HepG2 (cell line): ENCODE measurements around the gene ARAP1. TPM values are rescaled to one million over a fixed set of nuclear protein-coding genes. Genes with fewer than 3 reads are reported as not detected.

Experiments
- ATAC-seq: fragments of 200-7000 bp; cut with Tn5 transposase; 3 replicates; pipeline ENCODE4 v1.9.1; 2020; ENCODE audit warnings: mild to moderate bottlenecking, moderate library complexity
- BruUV-seq: library from RNA; stranded (reverse); fragments of 400-500 nt; replicated peaks from 2 replicates; lab custom pipeline; 2021; lab: Mats Ljungman, UMichigan
- CTCF ChIA-PET: fragments of 300-600 bp; formaldehyde crosslinking; extraction: SDS; loops from one replicate; lab custom pipeline; 2021; ENCODE audit warnings: low total read pairs, inconsistent platforms, low intra/inter-chr PET ratio; lab: Yijun Ruan, JAX
- POLR2A ChIA-PET: fragments of 350-600 bp; sonication (Branson Sonifier 250); formaldehyde crosslinking; loops from one replicate; lab custom pipeline; 2020; ENCODE audit warnings: antibody characterized with exemption, inconsistent platforms; lab: Yijun Ruan, JAX
- DNase-seq: peaks from one replicate; pipeline ENCODE4 v3.0.0-alpha.2; 2015; ENCODE audit warnings: low spot score
- FAIRE-seq: peaks from 3 replicates; lab custom pipeline; 2011; peaks lifted over from hg19 to GRCh38; lab: Jason Lieb, UNC
- H2AFZ ChIP-seq: one replicate; pipeline ENCODE4 v1.6.1; 2011; ENCODE audit warnings: low read length, inconsistent platforms
- H3K27ac ChIP-seq: fragments of 300-600 bp; 3 replicates; pipeline ENCODE4 v1.8.0; 2011; ENCODE audit warnings: mixed run types, mild to moderate bottlenecking, mixed read lengths, low read length, inconsistent platforms; ENCODE audit not compliant: insufficient read depth; ENCODE audit errors: extremely low read length
- H3K27me3 ChIP-seq, 2 experiments: fragments of 200-600 bp in 1 of 2; 2 replicates in 1 of 2; 3 replicates in 1 of 2; pipeline versions ENCODE4 v1.6.0 to v1.8.0; 2011; ENCODE audit warnings: low read length in 2 of 2, mild to moderate bottlenecking in 2 of 2, moderate library complexity in 2 of 2, inconsistent platforms in 1 of 2; ENCODE audit not compliant: insufficient read depth in 2 of 2, control insufficient read depth in 1 of 2
- H3K36me3 ChIP-seq, 2 experiments: fragments of 200-600 bp in 1 of 2; replicated peaks in 1 of 2; 2 replicates in 1 of 2; 3 replicates in 1 of 2; pipeline versions ENCODE4 v1.5.1 to v1.8.0; 2011; ENCODE audit warnings: low read length in 2 of 2, inconsistent platforms in 1 of 2; ENCODE audit not compliant: insufficient read depth in 2 of 2, control insufficient read depth in 1 of 2
- H3K4me1 ChIP-seq: 2 replicates; pipeline ENCODE4 v1.5.1; 2012; ENCODE audit warnings: low read length, inconsistent platforms; ENCODE audit not compliant: insufficient read depth
- H3K4me2 ChIP-seq: 2 replicates; pipeline ENCODE4 v1.6.0; 2011; ENCODE audit warnings: low read depth, low read length, inconsistent platforms
- H3K4me3 ChIP-seq, 3 experiments: fragments of 200-600 bp in 1 of 3; sonication (generic), shearing (Covaris generic) in 1 of 3; replicated peaks in 1 of 3; 2 replicates each; pipeline ENCODE4 v1.5.1; 2011 to 2016; ENCODE audit warnings: low read length in 3 of 3, inconsistent platforms in 2 of 3, low read depth in 2 of 3, mild to moderate bottlenecking in 2 of 3, control low read depth in 1 of 3, mixed read lengths in 1 of 3; ENCODE audit not compliant: insufficient read depth in 1 of 3
- H3K79me2 ChIP-seq: one replicate; pipeline ENCODE4 v1.6.1; 2011; ENCODE audit warnings: low read length, inconsistent platforms; ENCODE audit not compliant: insufficient read depth
- H3K9ac ChIP-seq: 2 replicates; pipeline ENCODE4 v1.6.0; 2011; ENCODE audit warnings: mild to moderate bottlenecking, low read depth, low read length, inconsistent platforms; ENCODE audit not compliant: insufficient read depth
- H3K9me3 ChIP-seq: 2 replicates; pipeline ENCODE4 v1.5.1; 2012; ENCODE audit warnings: mild to moderate bottlenecking, low read length
- H4K20me1 ChIP-seq: 2 replicates; pipeline ENCODE4 v1.6.0; 2011; ENCODE audit warnings: inconsistent platforms, mild to moderate bottlenecking, low read length, moderate library complexity; ENCODE audit not compliant: insufficient read depth
- AGO1 ChIP-seq: fragments of 200-400 bp; formaldehyde crosslinking; IDR thresholded peaks from 2 replicates; pipeline ENCODE4 v1.6.1; 2017; ENCODE audit warnings: mild to moderate bottlenecking, low read depth, low read length, moderate library complexity; ENCODE audit not compliant: poor library complexity, severe bottlenecking
- ATF7-NPFF ChIP-seq: sonication (generic); formaldehyde crosslinking; IDR thresholded peaks from 2 replicates; pipeline ENCODE4 v1.8.1; 2023; ENCODE audit warnings: mild to moderate bottlenecking, low read depth, missing genetic modification reagents, moderate library complexity
- MYC ChIP-seq: sonication (generic); formaldehyde crosslinking; IDR thresholded peaks from 2 replicates; pipeline ENCODE4 v1.9.0; 2021; ENCODE audit warnings: missing genetic modification reagents, borderline replicate concordance
- SIN3A ChIP-seq: IDR thresholded peaks from 2 replicates; pipeline ENCODE4 v1.6.1; 2011; ENCODE audit warnings: low read depth, mild to moderate bottlenecking, control low read depth, low read length, borderline replicate concordance
- ZNF235 ChIP-seq: sonication (generic); formaldehyde crosslinking; IDR thresholded peaks from 2 replicates; pipeline ENCODE4 v1.8.1; 2023; ENCODE audit warnings: mild to moderate bottlenecking, missing genetic modification reagents, borderline replicate concordance
- ZNF547 ChIP-seq: sonication (generic); formaldehyde crosslinking; IDR thresholded peaks from 2 replicates; pipeline ENCODE4 v1.5.1; 2020; ENCODE audit warnings: mild to moderate bottlenecking, missing genetic modification reagents
- ZNF766 ChIP-seq: sonication (generic); formaldehyde crosslinking; IDR thresholded peaks from 2 replicates; pipeline ENCODE4 v1.5.0; 2020; ENCODE audit warnings: missing genetic modification reagents, borderline replicate concordance
- ZNF776 ChIP-seq: sonication (generic); formaldehyde crosslinking; IDR thresholded peaks from 2 replicates; pipeline ENCODE4 v1.4.0; 2020; ENCODE audit warnings: mild to moderate bottlenecking, missing genetic modification reagents
- WGBS: methylation state at CpG from one replicate; pipeline ENCODE4 v1.1.6; 2017; ENCODE audit warnings: low lambda C conversion rate; 5-methylcytosine and 5-hydroxymethylcytosine counted together
- in situ Hi-C: cut with HindIII; loops from 2 replicates; pipeline ENCODE4 v1.10.0; 2017; ENCODE audit warnings: low pct_unique_long_range_greater_than_20kb; ENCODE audit not compliant: extremely low pct_ligation_motif_present
- intact Hi-C: fragments of 100-400 bp; cut with micrococcal nuclease; formaldehyde crosslinking; loops from one replicate; pipeline ENCODE4 v1.10.0; 2022; ENCODE audit not compliant: unreplicated experiment
- polyA plus RNA-seq, 8 experiments: library from polyadenylated mRNA; depleted of rRNA in 3 of 8; stranded (reverse) in 7 of 8; unstranded in 1 of 8; fragments of >200 nt; fragmentation: Illumina TruSeq in 4 of 8; extraction: Trizol in 4 of 8; gene quantifications; 2 replicates each; pipeline versions ENCODE4 v1.2.1 to v1.2.3, GENCODE V29; 2011 to 2016; ENCODE audit warnings: low read depth in 4 of 8, missing spikeins in 1 of 8, mixed read lengths in 1 of 8; ENCODE audit not compliant: insufficient read depth in 1 of 8
- total RNA-seq, 5 experiments: library from RNA; depleted of rRNA; stranded (reverse); fragments of >200 nt; fragmentation: Illumina TruSeq; extraction: Trizol; gene quantifications; 2 replicates each; pipeline ENCODE4 v1.2.3, GENCODE V29; 2016; ENCODE audit warnings: low read depth in 1 of 5
- TF ChIP-seq, protein P1 (sequence below), 2 experiments: IDR thresholded peaks; 2 replicates each; pipeline ENCODE4 v1.6.1; 2011 to 2012; ENCODE audit warnings: low read length in 2 of 2, borderline replicate concordance in 1 of 2, low read depth in 1 of 2, mild to moderate bottlenecking in 1 of 2, moderate library complexity in 1 of 2
- TF ChIP-seq, protein P2 (sequence below): sonication (generic); formaldehyde crosslinking; IDR thresholded peaks from 2 replicates; pipeline ENCODE4 v1.5.1; 2020; ENCODE audit warnings: mild to moderate bottlenecking, missing genetic modification reagents, moderate library complexity
- TF ChIP-seq, protein P3 (sequence below): sonication (generic); formaldehyde crosslinking; IDR thresholded peaks from 2 replicates; pipeline ENCODE4 v1.8.1; 2022; ENCODE audit warnings: mild to moderate bottlenecking, missing genetic modification reagents
- TF ChIP-seq, protein P4 (sequence below): sonication (generic); formaldehyde crosslinking; IDR thresholded peaks from 2 replicates; pipeline ENCODE4 v1.4.0; 2020; ENCODE audit warnings: missing genetic modification reagents, borderline replicate concordance

The ARAP1 gene
- total and polyA plus RNA-seq, 2 of the 13 experiments (the other 11 are each of a cell fraction or from before 2014, with no cell fraction given), result 43.2 to 55.5 TPM

DNA sequence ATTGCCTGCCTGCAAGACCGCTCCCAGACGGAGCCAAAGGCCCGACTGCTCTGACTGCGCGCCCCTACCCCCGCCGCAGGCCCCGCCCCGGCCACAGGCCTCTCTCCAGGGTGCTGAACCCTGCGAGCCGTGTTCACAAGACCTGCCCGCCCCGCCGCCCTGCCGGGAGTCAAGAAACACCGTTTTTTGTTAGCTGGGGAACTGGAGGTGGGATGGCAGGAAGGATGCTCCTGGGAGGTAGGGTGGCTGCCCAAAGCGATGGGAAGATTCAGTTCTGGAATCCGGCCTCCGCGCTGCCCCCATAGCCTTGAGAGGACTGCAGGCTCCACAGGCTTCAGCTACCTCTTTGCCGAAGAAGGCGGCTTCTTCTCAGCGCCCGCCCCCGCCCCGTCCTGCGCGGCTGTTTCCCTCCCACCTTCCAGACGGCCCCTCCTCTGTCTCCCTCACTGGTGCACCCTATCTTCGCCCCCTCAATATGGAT is 75.3 kb downstream of the ARAP1 start:
- Histone ChIP-seq H3K4me1 (no peaks in the 10 kb centered on the region), H3K4me3 (no peak overlapping the region), H3K4me2 (no peak overlapping the region), H3K27ac (no peak overlapping the region), H3K79me2 (no peaks in the 10 kb centered on the region), H3K9me3 (no peaks in the 10 kb centered on the region), H3K9ac (no peak overlapping the region), H3K27me3 (peaks cover 2 to 38% of the 10 kb centered on the region in 2 experiments; a peak in 3 of 5 replicates), H4K20me1 (peaks cover 12% of the 10 kb centered on the region; the same call in 1 of the 2 replicates), H3K36me3 (no peaks in the 10 kb centered on the region), H2AFZ (no peak overlapping the region)
- DNase-seq (peak; percentile 15), FAIRE-seq (no peak), ATAC-seq (peak; percentile 57)
- no TSS peak for BruUV-seq
- CTCF ChIA-PET, result no interaction called here
- 23% methylated on average over 30 of the region's 30 CpGs for WGBS
- POLR2A ChIA-PET, result no interaction called here
- intact Hi-C loops, result no loop called here
- in situ Hi-C loops, result no loop called here
- TF ChIP-seq ZNF766 (CRISPR knock-in tag) (0 out of 2 replicates have a peak, but pooled peaks have one; percentile 51), ATF7-NPFF (CRISPR knock-in tag) (peak; percentile 58; the same call in 1 of the 2 replicates), SIN3A (0 out of 2 replicates have a peak, but pooled peaks have one; percentile 36), ZNF776 (0 out of 2 replicates have a peak, but pooled peaks have one; percentile 32), ZNF235 (CRISPR knock-in tag) (peak; percentile 46; the same call in 1 of the 2 replicates), AGO1 (peak; percentile 80), MYC (CRISPR knock-in tag) (peak; percentile 51; the same call in 1 of the 2 replicates), ZNF547 (CRISPR knock-in tag) (0 out of 2 replicates have a peak, but pooled peaks have one; percentile 35)
- TF ChIP-seq, protein P1, sequence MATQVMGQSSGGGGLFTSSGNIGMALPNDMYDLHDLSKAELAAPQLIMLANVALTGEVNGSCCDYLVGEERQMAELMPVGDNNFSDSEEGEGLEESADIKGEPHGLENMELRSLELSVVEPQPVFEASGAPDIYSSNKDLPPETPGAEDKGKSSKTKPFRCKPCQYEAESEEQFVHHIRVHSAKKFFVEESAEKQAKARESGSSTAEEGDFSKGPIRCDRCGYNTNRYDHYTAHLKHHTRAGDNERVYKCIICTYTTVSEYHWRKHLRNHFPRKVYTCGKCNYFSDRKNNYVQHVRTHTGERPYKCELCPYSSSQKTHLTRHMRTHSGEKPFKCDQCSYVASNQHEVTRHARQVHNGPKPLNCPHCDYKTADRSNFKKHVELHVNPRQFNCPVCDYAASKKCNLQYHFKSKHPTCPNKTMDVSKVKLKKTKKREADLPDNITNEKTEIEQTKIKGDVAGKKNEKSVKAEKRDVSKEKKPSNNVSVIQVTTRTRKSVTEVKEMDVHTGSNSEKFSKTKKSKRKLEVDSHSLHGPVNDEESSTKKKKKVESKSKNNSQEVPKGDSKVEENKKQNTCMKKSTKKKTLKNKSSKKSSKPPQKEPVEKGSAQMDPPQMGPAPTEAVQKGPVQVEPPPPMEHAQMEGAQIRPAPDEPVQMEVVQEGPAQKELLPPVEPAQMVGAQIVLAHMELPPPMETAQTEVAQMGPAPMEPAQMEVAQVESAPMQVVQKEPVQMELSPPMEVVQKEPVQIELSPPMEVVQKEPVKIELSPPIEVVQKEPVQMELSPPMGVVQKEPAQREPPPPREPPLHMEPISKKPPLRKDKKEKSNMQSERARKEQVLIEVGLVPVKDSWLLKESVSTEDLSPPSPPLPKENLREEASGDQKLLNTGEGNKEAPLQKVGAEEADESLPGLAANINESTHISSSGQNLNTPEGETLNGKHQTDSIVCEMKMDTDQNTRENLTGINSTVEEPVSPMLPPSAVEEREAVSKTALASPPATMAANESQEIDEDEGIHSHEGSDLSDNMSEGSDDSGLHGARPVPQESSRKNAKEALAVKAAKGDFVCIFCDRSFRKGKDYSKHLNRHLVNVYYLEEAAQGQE (IDR thresholded peaks at IDR 0.05; ENCODE audit: borderline replicate concordance in 1 of 2, low read depth in 1 of 2, low read length in 2 of 2), result peak; percentile 94 to 96
- TF ChIP-seq, protein P2, sequence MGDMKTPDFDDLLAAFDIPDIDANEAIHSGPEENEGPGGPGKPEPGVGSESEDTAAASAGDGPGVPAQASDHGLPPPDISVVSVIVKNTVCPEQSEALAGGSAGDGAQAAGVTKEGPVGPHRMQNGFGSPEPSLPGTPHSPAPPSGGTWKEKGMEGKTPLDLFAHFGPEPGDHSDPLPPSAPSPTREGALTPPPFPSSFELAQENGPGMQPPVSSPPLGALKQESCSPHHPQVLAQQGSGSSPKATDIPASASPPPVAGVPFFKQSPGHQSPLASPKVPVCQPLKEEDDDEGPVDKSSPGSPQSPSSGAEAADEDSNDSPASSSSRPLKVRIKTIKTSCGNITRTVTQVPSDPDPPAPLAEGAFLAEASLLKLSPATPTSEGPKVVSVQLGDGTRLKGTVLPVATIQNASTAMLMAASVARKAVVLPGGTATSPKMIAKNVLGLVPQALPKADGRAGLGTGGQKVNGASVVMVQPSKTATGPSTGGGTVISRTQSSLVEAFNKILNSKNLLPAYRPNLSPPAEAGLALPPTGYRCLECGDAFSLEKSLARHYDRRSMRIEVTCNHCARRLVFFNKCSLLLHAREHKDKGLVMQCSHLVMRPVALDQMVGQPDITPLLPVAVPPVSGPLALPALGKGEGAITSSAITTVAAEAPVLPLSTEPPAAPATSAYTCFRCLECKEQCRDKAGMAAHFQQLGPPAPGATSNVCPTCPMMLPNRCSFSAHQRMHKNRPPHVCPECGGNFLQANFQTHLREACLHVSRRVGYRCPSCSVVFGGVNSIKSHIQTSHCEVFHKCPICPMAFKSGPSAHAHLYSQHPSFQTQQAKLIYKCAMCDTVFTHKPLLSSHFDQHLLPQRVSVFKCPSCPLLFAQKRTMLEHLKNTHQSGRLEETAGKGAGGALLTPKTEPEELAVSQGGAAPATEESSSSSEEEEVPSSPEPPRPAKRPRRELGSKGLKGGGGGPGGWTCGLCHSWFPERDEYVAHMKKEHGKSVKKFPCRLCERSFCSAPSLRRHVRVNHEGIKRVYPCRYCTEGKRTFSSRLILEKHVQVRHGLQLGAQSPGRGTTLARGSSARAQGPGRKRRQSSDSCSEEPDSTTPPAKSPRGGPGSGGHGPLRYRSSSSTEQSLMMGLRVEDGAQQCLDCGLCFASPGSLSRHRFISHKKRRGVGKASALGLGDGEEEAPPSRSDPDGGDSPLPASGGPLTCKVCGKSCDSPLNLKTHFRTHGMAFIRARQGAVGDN (CRISPR knock-in tag), result peak; percentile 43
- TF ChIP-seq, protein P3, sequence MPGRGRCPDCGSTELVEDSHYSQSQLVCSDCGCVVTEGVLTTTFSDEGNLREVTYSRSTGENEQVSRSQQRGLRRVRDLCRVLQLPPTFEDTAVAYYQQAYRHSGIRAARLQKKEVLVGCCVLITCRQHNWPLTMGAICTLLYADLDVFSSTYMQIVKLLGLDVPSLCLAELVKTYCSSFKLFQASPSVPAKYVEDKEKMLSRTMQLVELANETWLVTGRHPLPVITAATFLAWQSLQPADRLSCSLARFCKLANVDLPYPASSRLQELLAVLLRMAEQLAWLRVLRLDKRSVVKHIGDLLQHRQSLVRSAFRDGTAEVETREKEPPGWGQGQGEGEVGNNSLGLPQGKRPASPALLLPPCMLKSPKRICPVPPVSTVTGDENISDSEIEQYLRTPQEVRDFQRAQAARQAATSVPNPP (CRISPR knock-in tag), result no peak
- TF ChIP-seq, protein P4, sequence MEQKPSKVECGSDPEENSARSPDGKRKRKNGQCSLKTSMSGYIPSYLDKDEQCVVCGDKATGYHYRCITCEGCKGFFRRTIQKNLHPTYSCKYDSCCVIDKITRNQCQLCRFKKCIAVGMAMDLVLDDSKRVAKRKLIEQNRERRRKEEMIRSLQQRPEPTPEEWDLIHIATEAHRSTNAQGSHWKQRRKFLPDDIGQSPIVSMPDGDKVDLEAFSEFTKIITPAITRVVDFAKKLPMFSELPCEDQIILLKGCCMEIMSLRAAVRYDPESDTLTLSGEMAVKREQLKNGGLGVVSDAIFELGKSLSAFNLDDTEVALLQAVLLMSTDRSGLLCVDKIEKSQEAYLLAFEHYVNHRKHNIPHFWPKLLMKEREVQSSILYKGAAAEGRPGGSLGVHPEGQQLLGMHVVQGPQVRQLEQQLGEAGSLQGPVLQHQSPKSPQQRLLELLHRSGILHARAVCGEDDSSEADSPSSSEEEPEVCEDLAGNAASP (CRISPR knock-in tag), result 0 out of 2 replicates have a peak, but pooled peaks have one; percentile 50
